ENCODE measurements around the gene PLVAP.
"Not testable (repeated sequence)": the region's sequence is repeated elsewhere in the genome, so short reads cannot be mapped to it uniquely, and the experiment has no call there.

The PLVAP gene

GRCh38 chr19:17401628-17402027 is 24.5 kb upstream of the PLVAP start:
- no peak for DNase-seq (ENCODE audit: low read depth)

GRCh38 chr19:17398902-17399527 is 21.9 kb upstream of the PLVAP start:
- no peak for DNase-seq (ENCODE audit: low read depth)

GRCh38 chr19:17394891-17395415 is 17.8 kb upstream of the PLVAP start:
- peak; percentile 43 for DNase-seq (ENCODE audit: low read depth)

GRCh38 chr19:17393914-17394313 is 16.8 kb upstream of the PLVAP start, which contains the start of gene CCDC194:
Gene CCDC194 (minus strand): TSS chr19:17394196. CDS start chr19:17394158, 38 bp downstream.
- no peak for DNase-seq (ENCODE audit: low read depth)

- DNase-seq (ENCODE audit: low read depth), result no peak
These were observed 15.9 kb upstream of the PLVAP start for GRCh38 chr19:17393002-17393401.

- DNase-seq (ENCODE audit: low read depth), result no peak
These were observed 14.4 kb upstream of the PLVAP start for GRCh38 chr19:17391371-17392151.

- DNase-seq (ENCODE audit: low read depth), result peak; percentile 83
These were observed 13.7 kb upstream of the PLVAP start for GRCh38 chr19:17390665-17391370.

GRCh38 chr19:17389957-17390664 is 13.0 kb upstream of the PLVAP start:
- no peak for DNase-seq (ENCODE audit: low read depth)

- no peak for DNase-seq (ENCODE audit: low read depth)
These were observed 12.1 kb upstream of the PLVAP start for GRCh38 chr19:17389288-17389687.

- peak; percentile 43 for DNase-seq (ENCODE audit: low read depth)
These were observed 8.9 kb upstream of the PLVAP start for GRCh38 chr19:17385878-17386611.

- DNase-seq (ENCODE audit: low read depth), result no peak
These were observed 3.4 kb upstream of the PLVAP start for GRCh38 chr19:17380426-17381138.

GRCh38 chr19:17379221-17379631 is 2.1 kb upstream of the PLVAP start:
- no peak for DNase-seq (ENCODE audit: low read depth)

GRCh38 chr19:17378271-17378670 is 1.1 kb upstream of the PLVAP start:
- no peak for DNase-seq (ENCODE audit: low read depth)

- no peak for DNase-seq (ENCODE audit: low read depth)
These were observed 7.0 kb downstream of the PLVAP start for GRCh38 chr19:17370026-17370587.

GRCh38 chr19:17365361-17365760 is 11.8 kb downstream of the PLVAP start:
- no peak for DNase-seq (ENCODE audit: low read depth)

- not testable (repeated sequence) for DNase-seq (ENCODE audit: low read depth)
These were observed 13.1 kb downstream of the PLVAP start for GRCh38 chr19:17363852-17364605.

- no peak for DNase-seq (ENCODE audit: low read depth)
These were observed 17.0 kb downstream of the PLVAP start for GRCh38 chr19:17359905-17360800.

GRCh38 chr19:17358395-17358794 is 18.7 kb downstream of the PLVAP start:
- DNase-seq (ENCODE audit: low read depth), result no peak

All from T follicular helper cell (primary cell).